GM12865 (cell line): ENCODE measurements around the gene P2RY12.

Experiments
- DNase-seq: peaks from one replicate; pipeline ENCODE4 v3.0.0; 2010; ENCODE audit warnings: low read depth
- H3K4me3 ChIP-seq: 2 replicates; pipeline ENCODE4 v1.5.1; 2011; ENCODE audit warnings: mild to moderate bottlenecking, low read depth, low read length, control low read depth
- TF ChIP-seq, protein P1 (sequence below): IDR thresholded peaks from 2 replicates; pipeline ENCODE4 v1.5.1; 2011; ENCODE audit warnings: low read length, control low read depth, low read depth, inconsistent platforms; ENCODE audit not compliant: insufficient read depth; ENCODE audit errors: missing control alignments

P2RY12 gene

DNA sequence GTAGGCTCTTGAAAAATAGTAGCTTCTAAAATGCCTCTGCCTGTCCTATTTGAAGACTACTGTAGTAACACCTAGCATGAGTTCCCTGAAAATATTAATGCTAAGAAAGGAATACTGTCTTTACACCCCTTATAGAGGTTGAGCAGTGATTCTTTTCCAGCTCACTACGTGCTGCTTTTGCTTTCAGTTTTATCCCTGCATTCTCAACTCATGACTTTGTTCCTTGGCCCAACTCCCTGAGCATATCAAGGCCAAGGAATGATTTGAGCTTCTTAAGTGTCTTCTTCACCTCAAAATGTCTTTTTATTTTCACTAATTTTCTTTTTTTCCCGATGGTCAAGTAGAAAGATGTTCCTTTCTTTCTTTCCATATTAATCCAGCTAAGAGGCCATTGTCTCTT is 38.7 kb downstream of the P2RY12 start:
- TF ChIP-seq, protein P1, sequence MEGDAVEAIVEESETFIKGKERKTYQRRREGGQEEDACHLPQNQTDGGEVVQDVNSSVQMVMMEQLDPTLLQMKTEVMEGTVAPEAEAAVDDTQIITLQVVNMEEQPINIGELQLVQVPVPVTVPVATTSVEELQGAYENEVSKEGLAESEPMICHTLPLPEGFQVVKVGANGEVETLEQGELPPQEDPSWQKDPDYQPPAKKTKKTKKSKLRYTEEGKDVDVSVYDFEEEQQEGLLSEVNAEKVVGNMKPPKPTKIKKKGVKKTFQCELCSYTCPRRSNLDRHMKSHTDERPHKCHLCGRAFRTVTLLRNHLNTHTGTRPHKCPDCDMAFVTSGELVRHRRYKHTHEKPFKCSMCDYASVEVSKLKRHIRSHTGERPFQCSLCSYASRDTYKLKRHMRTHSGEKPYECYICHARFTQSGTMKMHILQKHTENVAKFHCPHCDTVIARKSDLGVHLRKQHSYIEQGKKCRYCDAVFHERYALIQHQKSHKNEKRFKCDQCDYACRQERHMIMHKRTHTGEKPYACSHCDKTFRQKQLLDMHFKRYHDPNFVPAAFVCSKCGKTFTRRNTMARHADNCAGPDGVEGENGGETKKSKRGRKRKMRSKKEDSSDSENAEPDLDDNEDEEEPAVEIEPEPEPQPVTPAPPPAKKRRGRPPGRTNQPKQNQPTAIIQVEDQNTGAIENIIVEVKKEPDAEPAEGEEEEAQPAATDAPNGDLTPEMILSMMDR, result no peak
- no peak overlapping the region for H3K4me3 ChIP-seq
- no peak for DNase-seq

DNA sequence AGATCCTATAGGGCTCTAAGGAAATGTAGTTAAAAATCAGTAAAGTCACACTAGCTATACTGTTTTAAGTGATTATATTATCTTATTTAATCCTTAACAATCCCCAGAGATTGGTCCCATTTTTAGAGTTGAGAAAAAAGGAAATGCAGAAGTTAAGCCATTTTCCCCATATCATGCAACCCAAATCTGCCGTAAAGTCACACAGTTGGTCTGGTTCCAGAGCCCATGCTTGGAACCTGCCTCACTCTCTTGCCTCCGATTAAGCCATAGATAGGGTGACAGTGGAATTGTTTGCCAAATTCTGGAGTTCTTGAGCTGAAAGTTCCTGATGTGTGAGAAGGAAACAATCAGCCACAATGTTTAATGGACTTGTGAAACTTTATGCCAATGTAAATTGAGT is 52.9 kb downstream of the P2RY12 start:
- TF ChIP-seq, protein P1, result no peak
- DNase-seq, result no peak
- H3K4me3 ChIP-seq, result no peak overlapping the region

DNA sequence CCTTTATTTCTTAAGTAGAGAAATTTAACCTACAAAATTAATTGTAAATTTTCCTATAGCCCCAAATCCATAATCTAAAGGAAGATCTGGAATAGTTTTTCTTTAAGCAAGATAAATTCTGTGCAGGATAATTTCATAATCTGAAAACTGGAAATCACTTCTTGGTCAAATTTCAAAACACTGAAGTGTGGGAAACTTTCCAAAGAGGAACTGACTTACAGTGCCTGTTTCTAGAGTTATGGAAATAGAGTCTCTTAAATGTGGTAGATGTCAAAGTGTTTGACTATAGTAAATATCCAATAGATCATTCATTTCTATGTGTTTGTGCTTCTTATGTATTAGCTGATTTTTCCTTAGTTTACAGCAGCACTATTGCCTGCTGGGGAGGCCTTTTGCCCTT is 53.7 kb downstream of the P2RY12 start:
- TF ChIP-seq, protein P1, result no peak
- H3K4me3 ChIP-seq, result no peak overlapping the region
- no peak for DNase-seq

DNA sequence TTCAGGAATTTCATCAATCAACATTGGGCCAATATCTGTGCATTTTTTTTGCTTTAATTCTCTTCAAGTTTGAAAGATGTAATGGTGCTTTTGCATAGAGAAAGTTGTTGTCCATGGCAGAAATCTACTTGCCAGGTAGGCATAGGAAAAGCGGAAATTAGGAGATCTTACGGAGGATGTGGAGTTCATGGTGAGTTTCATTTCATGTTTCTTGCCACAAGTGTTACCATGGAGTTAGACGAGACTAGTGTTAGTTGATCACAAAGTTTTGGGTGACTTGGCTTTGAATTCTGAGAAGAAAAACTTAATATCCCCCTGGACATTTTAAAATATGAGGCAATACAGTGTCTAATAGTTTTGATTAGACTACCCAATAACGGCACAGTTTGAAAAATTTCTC is 54.2 kb downstream of the P2RY12 start:
- DNase-seq, result no peak
- TF ChIP-seq, protein P1, result no peak

DNA sequence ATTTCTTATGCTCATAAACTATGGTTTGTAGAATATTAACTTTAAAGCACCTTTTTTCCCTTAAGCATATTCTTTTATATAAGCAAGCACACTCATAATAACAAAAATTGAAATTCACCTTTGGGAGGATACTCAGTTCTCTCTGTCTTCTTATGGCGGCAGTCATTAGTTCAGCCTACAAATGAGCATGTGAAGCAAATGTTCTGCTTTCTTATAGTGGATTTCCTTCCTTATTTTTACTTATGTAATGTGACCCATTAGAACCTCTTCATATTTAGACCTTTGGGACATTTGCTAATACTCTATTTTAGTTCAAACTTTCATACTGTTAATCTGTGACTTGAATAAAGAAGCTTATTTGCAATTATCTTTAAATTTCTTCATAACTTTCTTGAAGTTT is 55.2 kb downstream of the P2RY12 start, which contains the start of gene P2RY13:
P2RY13 (minus strand) TSS at position 187 of the 400 bp plus-strand sequence; CDS start at position 166, 21 bp downstream.
- DNase-seq, result no peak
- TF ChIP-seq, protein P1, result no peak
- no peak within 1 kb of the TSS for H3K4me3 ChIP-seq

More for the DNA sequence above, 54.2 kb downstream of the P2RY12 start:
- H3K4me3 ChIP-seq, result no peak overlapping the region

DNA sequence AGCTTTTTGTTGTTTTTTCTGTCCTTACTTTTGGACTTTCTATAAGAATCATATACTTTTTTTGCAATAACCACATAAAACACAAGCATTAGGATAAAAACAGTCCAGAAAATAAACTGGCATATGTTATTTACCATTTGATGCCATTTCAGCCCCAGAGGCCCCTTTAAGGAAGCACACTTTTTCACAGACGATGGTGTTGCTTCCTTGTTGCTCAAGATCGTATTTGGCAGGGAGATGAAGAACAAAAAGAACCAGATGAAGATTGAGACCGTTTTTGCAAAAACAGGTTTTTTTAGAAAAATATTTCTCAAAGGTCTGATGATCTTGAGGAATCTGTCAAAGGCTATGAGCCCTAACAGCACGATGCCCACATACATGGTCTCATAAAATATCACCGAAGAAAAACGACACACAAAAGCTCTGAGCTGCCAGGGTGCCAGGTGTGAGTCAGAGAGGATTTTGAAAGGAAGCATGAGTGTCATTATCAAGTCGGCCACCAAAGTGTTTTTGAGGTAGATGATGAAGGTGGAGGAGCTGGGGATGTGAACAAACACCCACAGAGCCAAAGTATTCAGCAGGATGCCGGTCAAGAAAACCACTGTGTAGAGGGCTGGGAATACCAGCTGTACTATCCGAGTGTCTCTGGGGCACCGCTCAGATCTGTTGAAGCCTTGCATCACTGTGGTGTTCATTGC is 56.1 kb downstream of the P2RY12 start:
- TF ChIP-seq, protein P1, result no peak
- DNase-seq, result no peak
- no peak overlapping the region for H3K4me3 ChIP-seq

DNA sequence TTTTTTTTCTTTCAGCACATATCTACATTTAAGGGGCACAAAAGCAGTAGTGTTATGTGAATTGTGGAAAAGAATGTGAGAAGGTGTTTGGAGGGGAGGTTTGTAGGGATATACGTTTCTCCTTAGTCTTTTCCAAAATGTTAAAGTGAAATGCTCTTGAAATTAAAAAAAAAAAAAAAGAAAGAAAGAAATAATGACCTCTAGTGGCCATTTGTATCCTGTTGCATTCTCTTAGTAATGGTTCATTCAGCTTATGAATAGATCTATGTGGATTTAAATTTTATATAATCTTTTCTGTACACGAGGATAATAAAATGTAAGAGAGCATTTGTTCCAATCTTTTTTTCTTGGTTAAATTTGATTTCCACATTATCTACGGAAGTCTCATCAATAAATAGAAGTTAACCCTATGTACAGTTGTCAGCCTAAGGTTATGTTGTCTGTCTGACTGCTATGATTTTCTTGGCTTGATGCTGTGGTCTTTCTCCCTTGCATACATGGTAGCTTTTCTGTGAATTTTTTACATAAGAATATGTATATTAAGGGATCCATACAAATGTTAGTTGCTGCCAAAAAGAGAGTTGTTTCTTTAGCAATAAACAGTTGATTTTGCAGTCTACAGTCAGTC is 56.9 kb downstream of the P2RY12 start:
- H3K4me3 ChIP-seq, result no peak overlapping the region
- TF ChIP-seq, protein P1, result peak; percentile 43
- no peak for DNase-seq
